H1 (cell line): ENCODE measurements around the gene TARP.

Experiments
- CTCF ChIA-PET: fragments of 300-600 bp; sonication (Branson Sonifier 250); formaldehyde crosslinking; loops from one replicate; lab custom pipeline; 2021; ENCODE audit not compliant: partially characterized antibody; lab: Charles Lee
- POLR2A ChIA-PET: fragments of 300-600 bp; sonication (Branson Sonifier 250); formaldehyde crosslinking; loops from one replicate; lab custom pipeline; 2021; ENCODE audit warnings: inconsistent platforms; ENCODE audit not compliant: partially characterized antibody; lab: Charles Lee
- DNase-seq, 2 experiments: peaks; one replicate each; pipeline versions ENCODE4 v3.0.0 to v3.0.0-alpha.2; 2010 to 2022; ENCODE audit warnings: low spot score in 2 of 2, low read depth in 1 of 2, mixed read lengths in 1 of 2
- FAIRE-seq: peaks from 2 replicates; lab custom pipeline; 2011; peaks lifted over from hg19 to GRCh38; lab: Jason Lieb, UNC
- H2AFZ ChIP-seq: 2 replicates; pipeline ENCODE4 v1.8.1; 2012; ENCODE audit warnings: low read length, inconsistent platforms
- H2AK5ac ChIP-seq: 2 replicates; pipeline ENCODE4 v1.6.1; 2013; ENCODE audit warnings: low read depth, low read length
- H2BK120ac ChIP-seq: replicated peaks from 2 replicates; pipeline ENCODE3; 2013; ENCODE audit warnings: low read depth, low read length, inconsistent platforms
- H2BK12ac ChIP-seq: 2 replicates; pipeline ENCODE4 v1.6.1; 2013; ENCODE audit warnings: low read depth, low read length
- H2BK15ac ChIP-seq: 2 replicates; pipeline ENCODE4 v1.6.1; 2013; ENCODE audit warnings: low read length
- H2BK20ac ChIP-seq: 2 replicates; pipeline ENCODE4 v1.6.1; 2013; ENCODE audit warnings: low read length
- H2BK5ac ChIP-seq: 2 replicates; pipeline ENCODE4 v1.6.1; 2013; ENCODE audit warnings: low read depth, low read length
- H3K14ac ChIP-seq: 2 replicates; pipeline ENCODE4 v1.6.1; 2013; ENCODE audit warnings: inconsistent platforms; ENCODE audit not compliant: insufficient read length
- H3K18ac ChIP-seq: 2 replicates; pipeline ENCODE4 v1.6.1; 2013; ENCODE audit warnings: low read length; ENCODE audit errors: extremely low read depth
- H3K23ac ChIP-seq: 2 replicates; pipeline ENCODE4 v1.6.1; 2013; ENCODE audit warnings: inconsistent platforms; ENCODE audit not compliant: insufficient read length
- H3K23me2 ChIP-seq: 2 replicates; pipeline ENCODE4 v1.6.1; 2013; ENCODE audit warnings: low read depth, low read length
- H3K27ac ChIP-seq: 2 replicates; pipeline ENCODE4 v1.6.1; 2011; ENCODE audit warnings: low read depth, low read length, inconsistent platforms
- H3K27me3 ChIP-seq, 4 experiments: replicated peaks in 1 of 4; 1 replicate in 1 of 4; 2 replicates in 3 of 4; pipeline versions ENCODE4 v1.6.1 to v1.8.1; 2011 to 2013; ENCODE audit warnings: low read length in 3 of 4, mild to moderate bottlenecking in 3 of 4, inconsistent platforms in 2 of 4, mixed read lengths in 2 of 4, moderate library complexity in 1 of 4; ENCODE audit not compliant: control insufficient read depth in 3 of 4, insufficient read depth in 3 of 4; ENCODE audit errors: extremely low read depth in 1 of 4
- H3K36me3 ChIP-seq, 4 experiments: 2 replicates each; pipeline versions ENCODE4 v1.6.1 to v1.8.1; 2011 to 2013; ENCODE audit warnings: mild to moderate bottlenecking in 4 of 4, low read length in 3 of 4, moderate library complexity in 2 of 4, control low read depth in 1 of 4, inconsistent platforms in 1 of 4; ENCODE audit not compliant: insufficient read depth in 4 of 4, control insufficient read depth in 2 of 4
- H3K4ac ChIP-seq: replicated peaks from 2 replicates; pipeline ENCODE3; 2013; ENCODE audit warnings: low read length, low read depth, mixed read lengths, inconsistent platforms; ENCODE audit not compliant: insufficient read length
- H3K4me1 ChIP-seq, 4 experiments: replicated peaks in 1 of 4; 1 replicate in 1 of 4; 2 replicates in 3 of 4; pipeline versions ENCODE4 v1.6.1 to v1.8.1; 2011 to 2013; ENCODE audit warnings: low read length in 3 of 4, inconsistent platforms in 2 of 4, mixed read lengths in 1 of 4; ENCODE audit not compliant: insufficient read depth in 4 of 4, control insufficient read depth in 3 of 4
- H3K4me2 ChIP-seq, 2 experiments: 2 replicates each; pipeline versions ENCODE4 v1.6.1 to v1.8.1; 2011 to 2013; ENCODE audit warnings: low read depth in 2 of 2, low read length in 2 of 2, control low read depth in 1 of 2, inconsistent platforms in 1 of 2, mild to moderate bottlenecking in 1 of 2; ENCODE audit not compliant: insufficient read depth in 1 of 2
- H3K4me3 ChIP-seq, 4 experiments: fragments of 200-600, 300-600 bp in 1 of 4; sonication (generic), shearing (Covaris generic), sonication (Bioruptor Twin) in 1 of 4; 2 replicates each; pipeline versions ENCODE4 v1.5.1 to v1.8.1; 2011 to 2016; ENCODE audit warnings: low read length in 4 of 4, low read depth in 3 of 4, control low read depth in 2 of 4, inconsistent platforms in 2 of 4, mild to moderate bottlenecking in 2 of 4, mixed read lengths in 1 of 4, moderate library complexity in 1 of 4; ENCODE audit not compliant: insufficient read depth in 2 of 4; ENCODE audit errors: extremely low read depth in 1 of 4
- H3K56ac ChIP-seq: replicated peaks from 2 replicates; pipeline ENCODE3; 2013; ENCODE audit warnings: low read depth, mild to moderate bottlenecking, mixed read lengths, low read length, inconsistent platforms; ENCODE audit not compliant: insufficient read length
- H3K79me1 ChIP-seq: 2 replicates; pipeline ENCODE4 v1.6.1; 2013; ENCODE audit warnings: low read depth, low read length, control low read depth
- H3K79me2 ChIP-seq, 2 experiments: 2 replicates each; pipeline versions ENCODE4 v1.6.1 to v1.8.1; 2012 to 2013; ENCODE audit warnings: low read length in 2 of 2, mild to moderate bottlenecking in 2 of 2, inconsistent platforms in 1 of 2; ENCODE audit not compliant: insufficient read depth in 2 of 2, control insufficient read depth in 1 of 2
- H3K9ac ChIP-seq, 4 experiments: replicated peaks in 1 of 4; 1 replicate in 1 of 4; 2 replicates in 3 of 4; pipeline versions ENCODE4 v1.6.1 to v1.8.1; 2011 to 2013; ENCODE audit warnings: low read depth in 3 of 4, low read length in 3 of 4, control low read depth in 2 of 4, mild to moderate bottlenecking in 2 of 4, moderate library complexity in 2 of 4, inconsistent platforms in 1 of 4; ENCODE audit errors: extremely low read depth in 1 of 4
- H3K9me3 ChIP-seq, 2 experiments: 2 replicates each; pipeline versions ENCODE4 v1.6.1 to v1.8.1; 2012 to 2013; ENCODE audit warnings: mild to moderate bottlenecking in 2 of 2, moderate library complexity in 2 of 2, control low read depth in 1 of 2, inconsistent platforms in 1 of 2, low read depth in 1 of 2, low read length in 1 of 2, mixed read lengths in 1 of 2; ENCODE audit not compliant: insufficient read depth in 2 of 2
- H4K20me1 ChIP-seq, 2 experiments: replicated peaks in 1 of 2; 2 replicates each; pipeline versions ENCODE3 to v1.8.1; 2011 to 2013; ENCODE audit warnings: inconsistent platforms in 2 of 2, low read length in 2 of 2, mild to moderate bottlenecking in 1 of 2; ENCODE audit not compliant: insufficient read depth in 2 of 2, control insufficient read depth in 1 of 2
- H4K5ac ChIP-seq: 2 replicates; pipeline ENCODE4 v1.6.1; 2013; ENCODE audit warnings: low read length, low read depth, mixed read lengths, inconsistent platforms; ENCODE audit not compliant: insufficient read length
- H4K8ac ChIP-seq: 2 replicates; pipeline ENCODE4 v1.8.0; 2013; ENCODE audit warnings: mild to moderate bottlenecking, moderate library complexity, low read length, inconsistent platforms; ENCODE audit not compliant: insufficient read depth; ENCODE audit errors: extremely low read depth
- H4K91ac ChIP-seq: replicated peaks from 2 replicates; pipeline ENCODE3; 2013; ENCODE audit warnings: low read length, mixed read lengths, inconsistent platforms; ENCODE audit not compliant: insufficient read length
- BACH1 ChIP-seq: IDR thresholded peaks from 2 replicates; pipeline ENCODE4 v1.6.1; 2012; ENCODE audit warnings: low read length, improper control_type of control experiment
- BRCA1 ChIP-seq: IDR thresholded peaks from 2 replicates; pipeline ENCODE4 v1.6.1; 2012; ENCODE audit warnings: low read depth, low read length, improper control_type of control experiment
- CREB1 ChIP-seq: IDR thresholded peaks from 2 replicates; pipeline ENCODE4 v1.6.1; 2012; ENCODE audit warnings: inconsistent platforms
- CTBP2 ChIP-seq: IDR thresholded peaks from 2 replicates; pipeline ENCODE4 v1.7.0; 2011; ENCODE audit warnings: borderline replicate concordance, mild to moderate bottlenecking, moderate library complexity, mixed read lengths, low read length; ENCODE audit not compliant: insufficient read depth, insufficient read length
- CTCF ChIP-seq, 3 experiments: IDR thresholded peaks; 1 replicate in 2 of 3; 2 replicates in 1 of 3; pipeline versions ENCODE4 v1.5.1 to v1.6.1; 2011; ENCODE audit warnings: low read length in 3 of 3, mild to moderate bottlenecking in 3 of 3, inconsistent platforms in 2 of 3, low read depth in 1 of 3, moderate library complexity in 1 of 3; ENCODE audit not compliant: insufficient read depth in 1 of 3; ENCODE audit errors: control extremely low read depth in 1 of 3
- GTF2F1 ChIP-seq: IDR thresholded peaks from 2 replicates; pipeline ENCODE4 v1.6.1; 2012; ENCODE audit warnings: low read depth, low read length, improper control_type of control experiment, borderline replicate concordance
- HDAC6 ChIP-seq: IDR thresholded peaks from one replicate; pipeline ENCODE4 v1.7.1; 2012; ENCODE audit warnings: low read depth, mild to moderate bottlenecking, inconsistent platforms, low read length, moderate library complexity
- MAFK ChIP-seq: IDR thresholded peaks from 2 replicates; pipeline ENCODE4 v1.6.1; 2012; ENCODE audit warnings: low read depth, mild to moderate bottlenecking, improper control_type of control experiment, low read length
- SAP30 ChIP-seq: fragments of 300-600 bp; sonication (generic); IDR thresholded peaks from 2 replicates; pipeline ENCODE4 v1.7.1; 2012; ENCODE audit warnings: low read length, moderate library complexity, mild to moderate bottlenecking, inconsistent platforms; ENCODE audit not compliant: insufficient read depth, insufficient replicate concordance
- WGBS, 2 experiments: shearing (Covaris generic) in 1 of 2; methylation state at CpG; one replicate each; pipeline versions ENCODE4 v1.1.6 to v1.1.7; 2013 to 2015; ENCODE audit warnings: low lambda C conversion rate in 2 of 2, mixed read lengths in 2 of 2, inconsistent platforms in 1 of 2, low coverage in 1 of 2, missing lambda C conversion rate in 1 of 2; ENCODE audit not compliant: insufficient replicate concordance in 2 of 2, insufficient coverage in 1 of 2, insufficient read length in 1 of 2; ENCODE audit errors: extremely low coverage in 1 of 2, missing lambda C conversion rate in 1 of 2; 5-methylcytosine and 5-hydroxymethylcytosine counted together

The TARP gene

GRCh38 chr7:38211940-38212339, 61.5 kb downstream of the TARP start:
- H3K18ac ChIP-seq: no peak overlapping the region
- no peaks in the 10 kb centered on the region for H3K79me2 ChIP-seq
- no peak overlapping the region for H2AFZ ChIP-seq
- CTCF ChIA-PET: interaction anchor here (0.8 to 2.9 kb wide), 8 partner anchors 10 to 123 kb away, joined by 3 to 16 read pairs (median 4); no protein-coding TSS in a partner anchor
- peaks cover 0 to 9% (median 6%) of the 10 kb centered on the region in 4 experiments; a peak in 4 of 7 replicates for H3K4me1 ChIP-seq
- no peak for FAIRE-seq
- TF ChIP-seq CTBP2: no peak
- no peak for TF ChIP-seq SAP30
- no peak for TF ChIP-seq HDAC6
- TF ChIP-seq GTF2F1: no peak
- TF ChIP-seq CREB1: no peak
- no peak for TF ChIP-seq BRCA1
- TF ChIP-seq BACH1: no peak
- TF ChIP-seq MAFK: no peak
- no peak for TF ChIP-seq CTCF (IDR thresholded peaks at IDR 0.05; ENCODE audit: control extremely low read depth in 1 of 3, insufficient read depth in 1 of 3, low read depth in 1 of 3, low read length in 3 of 3)
- TF ChIP-seq, all 59 proteins: peak for 0
- Histone ChIP-seq H4K20me1 (no peaks in the 10 kb centered on the region), H3K79me1 (no peaks in the 10 kb centered on the region), H3K23me2 (peaks cover 1% of the 10 kb centered on the region; the same call in 1 of the 2 replicates), H3K23ac (no peak overlapping the region), H3K27ac (no peak overlapping the region), H4K5ac (no peak overlapping the region), H3K4me3 (no peak overlapping the region), H3K4me2 (no peak overlapping the region), H4K91ac (no peak overlapping the region), H3K4ac (no peak overlapping the region), H4K8ac (no peak overlapping the region), H2BK20ac (no peak overlapping the region), H3K27me3 (no peaks in the 10 kb centered on the region), H2BK12ac (no peak overlapping the region), H2BK5ac (no peak overlapping the region), H2AK5ac (no peak overlapping the region), H3K56ac (no peak overlapping the region), H2BK120ac (no peak overlapping the region), H3K36me3 (peaks cover 0 to 5% (median 2%) of the 10 kb centered on the region in 4 experiments; a peak in 4 of 8 replicates), H3K14ac (no peak overlapping the region), H3K9ac (no peak overlapping the region), H3K9me3 (no peaks in the 10 kb centered on the region), H2BK15ac (no peak overlapping the region)
- DNase-seq: no peak
- POLR2A ChIA-PET: interaction anchor here (1.3 kb wide), 1 partner anchor 19 kb away, joined by 4 read pairs; no protein-coding TSS in a partner anchor
- 84% methylated on average over 3 of the region's 3 CpGs; no CpG with 5 or more reads in 1 of the 2 experiments for WGBS, 2 experiments
